Activated CD4-positive, alpha-beta T cell treated with anti-CD3 and anti-CD28 coated beads for 48 hours (primary cell): Measurements from ENCODE around the gene PCBP3.
"Not testable (repeated sequence)": the region's sequence is repeated elsewhere in the genome, so short reads cannot be mapped to it uniquely, and the experiment has no call there.

Source experiments
- DNase-seq: peaks from one replicate; pipeline ENCODE4 v3.0.0-alpha.2; 2020

PCBP3 gene

DNA sequence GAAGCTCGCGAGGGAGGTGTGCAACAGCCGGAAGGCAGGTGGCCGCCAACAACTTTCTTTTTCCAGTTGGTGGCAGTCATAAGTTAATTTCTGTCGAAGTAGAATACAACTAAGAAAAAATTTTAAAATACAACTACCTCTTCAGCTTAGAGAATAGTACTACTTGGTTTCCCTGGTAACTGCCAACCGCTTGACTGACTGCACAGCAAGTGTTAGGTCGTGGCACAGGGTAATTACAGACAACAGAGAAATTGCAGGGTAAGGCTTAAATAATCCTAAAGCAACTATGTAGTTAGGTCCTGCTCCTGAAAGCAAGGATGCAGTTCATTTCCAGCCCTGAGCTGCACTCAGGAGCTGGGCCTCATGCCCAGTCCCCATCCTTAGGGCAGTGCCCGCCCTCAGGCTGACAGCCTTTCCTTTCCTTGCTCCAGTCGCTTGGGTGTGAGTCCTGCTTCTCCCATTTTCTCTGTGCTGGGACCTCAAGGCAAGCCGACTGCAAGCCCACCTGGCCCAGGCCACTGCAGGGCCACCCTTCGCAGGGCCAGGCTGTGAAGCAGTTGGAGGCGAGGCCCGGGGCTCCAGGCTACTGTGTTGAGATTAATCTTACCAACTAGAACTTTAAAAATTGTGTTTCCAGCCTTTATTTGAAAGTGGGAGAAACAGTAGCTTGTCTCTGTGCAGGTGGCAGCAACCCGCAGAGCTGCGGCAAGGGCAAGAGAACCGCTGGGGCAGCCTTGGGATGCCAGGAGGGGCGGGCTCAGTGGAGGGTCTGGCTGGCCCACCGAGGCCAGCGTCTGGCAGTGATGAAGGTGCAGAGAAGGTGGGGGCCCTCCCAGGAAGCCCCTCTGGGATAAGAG is 148.3 kb downstream of the PCBP3 start:
- DNase-seq: no peak

DNA sequence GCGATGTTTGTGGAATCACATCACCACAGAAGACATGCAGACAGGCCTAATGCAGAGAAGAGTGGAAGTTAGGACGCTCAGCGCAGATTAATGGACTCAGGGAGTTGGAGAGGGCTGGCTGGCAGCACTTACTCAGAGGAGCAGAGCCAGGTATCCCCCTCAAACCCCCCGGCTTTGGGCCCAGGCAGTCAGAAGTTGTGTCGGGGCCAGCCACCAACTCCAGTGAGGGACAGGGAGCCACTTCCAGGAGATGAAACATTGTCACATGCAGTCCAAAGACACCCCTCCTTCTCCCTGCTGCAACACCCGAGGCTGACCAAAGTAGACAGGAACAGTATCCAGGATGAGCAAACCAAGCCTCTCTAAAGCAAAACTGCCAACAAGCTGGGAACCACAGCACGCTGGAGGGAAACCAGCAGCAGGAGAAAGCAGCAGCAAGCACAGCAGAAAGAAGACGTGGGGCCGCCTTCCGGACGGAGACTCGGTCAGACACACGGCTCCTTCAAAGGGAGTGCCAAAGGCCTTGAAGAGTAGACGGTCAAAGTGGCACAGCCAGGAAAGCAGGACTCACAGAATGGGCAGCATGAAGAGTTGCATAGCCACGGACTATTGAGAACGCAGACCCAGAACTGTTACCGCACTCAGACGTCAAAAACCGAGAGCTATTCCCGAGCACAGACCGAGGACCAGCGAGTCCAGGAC is 149.3 kb downstream of the PCBP3 start:
- DNase-seq: no peak

DNA sequence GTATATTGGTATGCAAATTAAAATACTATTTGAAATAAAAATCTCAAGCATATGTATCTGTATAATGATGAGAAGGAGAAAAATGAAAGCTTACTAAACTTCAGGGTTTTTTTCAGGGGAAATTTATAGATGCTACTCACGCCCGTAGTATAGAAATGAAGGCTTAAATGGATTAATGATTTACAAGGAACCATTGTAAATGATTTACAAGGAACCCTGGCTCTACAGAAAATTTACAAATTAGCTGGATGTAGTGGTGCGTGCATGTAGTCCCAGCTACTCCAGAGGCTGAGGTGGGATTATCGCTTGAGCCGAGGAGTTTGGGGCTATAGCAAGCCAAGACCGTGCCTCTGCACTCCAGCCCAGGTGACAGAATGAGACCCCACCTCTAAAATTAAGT is 150.5 kb downstream of the PCBP3 start:
- DNase-seq: no peak

DNA sequence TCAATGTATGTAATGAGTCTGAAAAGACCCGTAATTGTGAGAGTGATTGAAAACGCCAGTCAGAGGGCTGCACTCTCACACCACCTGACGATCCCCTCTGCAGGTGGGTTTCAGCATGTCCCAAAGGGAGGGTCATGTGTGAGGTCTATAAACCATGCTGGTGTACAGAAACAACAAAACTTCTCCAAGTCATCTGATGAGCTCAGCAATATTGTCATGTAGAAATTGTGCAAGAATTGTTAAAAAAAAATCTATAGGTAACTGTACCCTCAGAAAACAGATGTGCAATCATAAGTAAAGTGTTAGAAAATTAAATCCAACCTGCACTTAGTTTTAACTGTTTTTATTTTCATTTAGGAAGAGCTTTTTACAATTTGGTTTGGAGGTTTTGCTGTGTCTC is 152.5 kb downstream of the PCBP3 start:
- DNase-seq: no peak

DNA sequence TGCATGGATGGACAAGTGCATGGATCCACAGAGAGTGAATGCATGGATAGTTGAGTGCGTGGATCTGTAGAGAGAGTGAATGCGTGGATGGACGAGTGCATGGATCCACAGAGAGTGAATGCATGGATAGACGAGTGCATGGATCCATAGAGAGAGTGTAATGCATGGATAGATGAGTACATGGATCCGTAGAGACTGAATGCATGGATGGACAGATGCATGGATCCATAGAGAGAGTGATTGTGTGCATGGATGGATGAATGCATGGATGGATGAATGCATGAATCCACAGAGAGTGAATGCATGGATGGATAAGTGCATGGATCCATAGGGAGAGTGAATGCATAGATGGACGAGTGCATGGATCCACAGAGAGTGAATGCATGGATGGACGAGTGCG is 153.8 kb downstream of the PCBP3 start:
- no peak for DNase-seq

DNA sequence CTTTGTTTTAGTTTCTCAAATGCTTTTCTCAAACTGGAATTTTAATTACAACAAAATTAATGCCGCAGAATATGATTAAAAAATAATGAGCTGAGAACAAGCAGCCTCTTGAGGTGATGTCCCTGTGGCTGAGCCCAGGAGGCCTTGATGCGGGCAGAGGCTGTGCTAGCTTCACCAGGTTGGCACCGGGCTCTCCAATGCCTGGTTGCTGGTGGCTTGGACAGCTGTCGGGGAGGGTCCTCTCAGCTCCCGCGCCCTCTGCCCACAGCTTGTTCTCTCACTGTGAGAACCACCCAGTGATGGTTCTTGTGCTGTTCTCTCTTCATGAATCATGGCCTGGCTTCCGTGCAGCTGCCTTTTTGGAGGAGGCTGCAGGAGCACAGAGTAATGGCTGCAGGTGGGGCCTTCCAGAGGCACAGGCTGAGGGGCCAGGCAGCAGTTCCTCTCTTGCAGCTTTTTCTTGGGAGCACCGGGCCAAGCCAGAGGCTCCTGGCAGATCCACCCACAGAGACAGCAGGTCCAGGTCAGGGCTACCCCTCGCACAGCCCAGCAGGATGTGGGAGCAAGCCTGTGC is 156.3 kb downstream of the PCBP3 start:
- no peak for DNase-seq

DNA sequence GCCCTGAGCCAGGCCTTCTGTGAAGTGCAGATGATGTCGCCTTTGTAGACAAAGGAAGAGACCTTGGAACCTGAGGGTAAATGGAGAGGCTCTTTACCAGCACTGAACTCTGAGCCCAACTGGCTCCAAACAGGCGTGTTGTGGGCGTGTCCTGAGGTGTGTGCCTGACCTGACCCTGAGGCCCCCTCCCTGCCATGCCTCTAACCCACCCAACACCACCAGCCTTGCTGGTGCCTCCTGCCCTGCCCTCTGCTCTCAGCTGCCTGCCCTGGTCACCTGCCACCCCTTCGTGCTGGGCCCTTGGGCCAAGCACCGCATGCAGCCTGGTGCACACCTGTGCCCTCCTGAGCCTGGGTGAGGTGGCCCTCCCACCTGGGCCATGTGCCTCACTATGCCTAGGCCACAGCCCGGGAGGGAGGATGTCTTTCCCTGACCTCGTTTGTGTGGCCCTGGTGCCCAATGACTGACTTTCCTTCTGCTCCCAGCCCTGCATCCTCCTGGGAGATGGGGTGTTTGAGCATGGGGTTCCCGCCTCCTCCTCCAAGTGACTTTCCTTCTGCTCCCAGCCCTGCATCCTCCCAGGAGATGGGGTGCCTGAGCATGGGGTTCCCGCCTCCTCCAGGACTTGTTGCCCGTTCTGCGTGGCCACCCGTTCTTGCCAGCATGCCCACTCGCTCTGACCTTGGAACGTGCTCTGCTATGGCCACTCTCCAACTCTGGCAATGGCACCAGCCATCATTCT is 157.0 kb downstream of the PCBP3 start:
- DNase-seq: no peak

DNA sequence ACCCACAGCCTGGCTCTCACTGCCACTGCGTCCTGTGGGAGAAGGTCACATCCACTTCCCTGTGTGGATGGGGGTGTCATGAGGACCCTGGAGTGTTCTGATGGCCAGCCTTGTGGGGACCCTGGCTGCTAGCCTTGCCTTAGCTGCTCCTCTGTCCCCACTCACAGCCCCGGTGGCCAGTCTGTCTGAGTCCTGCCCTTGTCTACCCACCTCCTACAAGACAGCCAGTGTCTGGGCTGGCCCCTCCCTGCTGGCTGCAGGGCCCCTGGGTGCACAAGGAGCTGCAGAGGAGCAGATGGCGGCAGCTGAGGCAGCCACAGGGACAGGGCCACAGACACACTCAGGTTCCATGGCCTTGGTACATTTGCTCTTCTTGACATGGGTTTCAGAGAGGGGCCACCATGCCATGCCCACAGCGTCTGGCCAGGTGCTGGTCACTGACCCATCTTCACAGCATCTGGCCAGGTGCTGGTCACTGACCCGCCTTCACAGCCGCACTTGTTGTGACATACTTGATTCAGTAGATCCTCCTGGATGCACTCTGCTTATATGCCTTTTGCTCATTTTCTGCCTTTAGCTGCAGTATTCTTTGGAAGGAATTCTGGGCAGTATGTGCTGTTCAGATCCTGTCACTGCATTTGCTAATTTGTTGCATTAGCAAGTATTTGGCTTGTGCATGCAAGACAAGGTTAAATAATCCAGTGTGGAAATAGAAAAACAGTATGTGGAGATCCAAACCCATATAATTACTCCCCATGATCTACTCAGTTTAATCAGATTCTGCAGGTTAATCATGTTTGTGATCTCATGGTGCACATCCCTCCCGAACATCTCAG is 157.8 kb downstream of the PCBP3 start:
- no peak for DNase-seq

DNA sequence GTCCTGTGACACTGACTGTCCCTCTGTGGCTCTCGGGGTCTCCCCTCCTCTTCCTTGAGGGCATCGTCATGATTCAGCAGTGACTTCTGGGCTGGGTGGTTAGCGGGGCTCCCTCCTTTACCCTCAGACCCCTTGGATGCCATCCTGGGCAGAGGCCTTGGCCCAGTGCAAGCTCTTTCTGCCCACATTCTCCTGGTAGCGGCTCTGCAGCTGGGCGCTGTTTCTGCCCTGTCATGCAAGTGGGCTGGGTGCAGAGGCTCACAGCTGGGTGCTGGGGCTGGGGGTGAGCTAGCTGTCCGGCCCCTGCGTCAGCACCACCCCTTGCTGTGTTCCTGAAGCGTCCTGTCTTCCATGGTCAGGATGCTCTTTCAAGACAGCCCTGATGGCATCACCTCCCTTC is 158.5 kb downstream of the PCBP3 start:
- no peak for DNase-seq

DNA sequence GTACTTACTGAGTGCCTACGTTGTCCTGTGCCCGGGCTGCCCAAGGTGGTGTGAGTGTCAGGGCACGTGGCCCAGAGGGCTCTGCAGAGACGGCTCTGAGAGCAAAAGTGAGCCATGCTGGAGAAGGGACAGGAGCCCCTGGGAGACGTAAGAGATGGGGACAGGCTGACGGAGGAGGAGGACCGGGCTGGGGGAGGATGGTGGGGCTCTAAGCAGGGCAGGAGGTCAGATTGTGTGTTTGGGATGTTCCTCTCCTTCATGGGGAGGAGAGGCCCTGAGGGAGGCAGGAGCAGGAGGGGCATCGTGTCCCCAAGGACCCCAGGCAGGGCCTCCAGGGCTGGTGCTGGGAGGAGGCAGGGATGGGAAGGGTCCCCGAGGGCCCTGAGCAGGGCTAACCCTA is 158.9 kb downstream of the PCBP3 start:
- no peak for DNase-seq

DNA sequence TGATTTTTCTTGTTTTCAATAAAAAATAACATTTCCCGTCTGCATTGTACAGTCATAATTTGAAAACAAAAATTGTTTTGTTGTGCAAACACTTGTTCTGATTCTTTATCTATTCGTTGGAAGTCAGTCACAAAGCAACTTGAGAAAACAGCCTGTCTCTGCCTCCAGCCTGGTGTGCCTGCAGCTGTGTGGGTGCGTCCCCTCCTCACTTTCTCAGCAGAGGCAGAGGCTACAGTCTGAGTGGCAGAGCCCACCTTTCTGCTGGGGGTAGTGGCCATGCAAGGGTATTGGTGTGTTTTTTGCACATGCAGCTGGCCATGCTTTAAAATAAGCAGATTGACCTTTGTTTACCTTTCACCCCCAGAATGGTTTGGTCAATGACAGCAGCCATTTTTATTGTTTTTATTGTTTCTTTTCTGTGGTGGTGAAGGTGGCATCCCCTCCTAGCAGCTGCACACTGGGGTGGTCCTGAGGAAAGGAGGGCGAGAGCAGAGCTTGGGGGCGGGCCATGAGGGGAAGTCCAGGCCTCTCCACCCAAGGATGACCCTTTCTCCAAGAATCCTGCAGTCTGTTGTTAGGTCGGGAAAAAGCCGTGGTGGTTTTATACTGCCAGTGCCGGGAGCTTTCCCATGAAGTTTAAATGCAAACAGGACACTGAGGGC is 159.6 kb downstream of the PCBP3 start:
- DNase-seq: no peak

DNA sequence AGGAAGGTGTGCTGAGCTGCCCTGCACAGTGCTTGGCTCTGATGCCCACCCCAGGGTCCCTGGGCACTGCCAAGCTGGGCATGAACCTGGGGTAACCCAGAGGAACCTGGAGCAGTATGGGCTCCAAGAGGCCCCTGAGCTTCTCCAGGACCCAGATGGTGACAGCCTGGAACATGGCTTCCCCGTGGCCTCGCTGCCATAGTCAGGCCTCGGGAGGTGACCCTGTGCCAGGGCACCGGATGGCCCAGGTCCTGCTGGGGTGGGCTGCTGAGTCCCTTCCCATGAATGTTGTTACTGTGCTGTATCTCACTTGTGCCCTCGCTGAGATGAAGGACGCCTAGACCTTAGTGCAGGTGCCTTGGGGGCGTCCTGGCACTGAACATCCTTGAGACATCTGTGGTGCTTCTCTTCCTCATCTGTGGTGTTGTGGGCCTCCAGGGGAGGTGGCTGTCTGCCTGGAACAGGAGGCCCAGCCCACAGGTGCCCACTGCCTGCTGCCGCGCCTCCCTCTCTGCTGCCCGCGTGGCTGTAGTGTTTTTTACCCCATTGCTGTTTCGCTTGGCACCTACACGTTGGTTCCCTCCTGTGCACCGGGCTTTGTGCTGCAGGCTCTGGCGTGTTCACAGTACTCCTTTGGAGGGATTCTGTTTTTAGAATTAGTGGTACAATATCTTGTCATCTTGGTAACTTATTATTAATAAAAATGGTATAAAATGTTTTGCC is 160.3 kb downstream of the PCBP3 start:
- no peak for DNase-seq

DNA sequence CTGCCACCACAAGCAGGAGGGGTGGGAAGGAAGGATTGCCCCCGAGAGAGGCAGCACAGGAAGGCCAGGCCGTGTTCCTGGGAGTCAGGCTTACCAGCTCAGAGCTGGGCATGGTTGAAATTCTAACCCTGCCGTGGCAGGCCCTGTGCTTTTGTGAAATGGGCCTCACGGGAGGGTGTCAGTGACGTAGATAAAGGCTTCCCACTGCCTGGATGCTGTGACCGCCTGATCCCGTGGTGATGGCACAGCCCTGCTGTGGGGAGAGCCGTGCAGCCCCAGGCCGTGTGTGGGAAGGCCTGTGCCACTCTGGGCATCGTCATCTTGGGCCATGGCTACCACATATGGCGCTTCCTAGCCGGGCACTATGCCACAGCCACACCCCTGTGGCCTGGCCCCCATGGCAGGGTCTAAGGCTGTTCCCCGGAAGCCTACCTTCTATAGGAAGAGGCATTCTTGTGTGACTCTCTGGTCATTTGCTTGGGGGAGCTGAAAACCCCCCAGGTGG is 161.3 kb downstream of the PCBP3 start:
- DNase-seq: no peak

DNA sequence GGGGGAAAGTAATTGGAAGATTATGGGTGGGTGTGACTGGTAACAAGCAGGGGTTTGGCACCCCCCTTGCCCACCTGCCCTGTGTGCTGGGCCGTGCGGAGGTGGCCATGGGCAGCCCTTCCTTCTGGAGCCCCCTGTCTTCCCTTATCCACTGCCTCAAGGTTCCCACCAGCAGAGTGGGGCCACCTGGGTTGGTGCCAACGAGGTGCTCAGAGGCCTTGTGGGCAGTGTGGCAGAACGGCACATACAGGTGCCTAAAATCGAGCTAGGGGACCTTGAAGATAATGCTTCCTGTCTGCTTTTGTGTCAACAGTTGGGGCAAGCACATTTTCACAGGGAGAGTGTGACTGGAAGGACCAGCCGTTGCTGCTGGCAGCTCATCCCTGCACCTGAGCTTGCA is 161.8 kb downstream of the PCBP3 start:
- DNase-seq: no peak

DNA sequence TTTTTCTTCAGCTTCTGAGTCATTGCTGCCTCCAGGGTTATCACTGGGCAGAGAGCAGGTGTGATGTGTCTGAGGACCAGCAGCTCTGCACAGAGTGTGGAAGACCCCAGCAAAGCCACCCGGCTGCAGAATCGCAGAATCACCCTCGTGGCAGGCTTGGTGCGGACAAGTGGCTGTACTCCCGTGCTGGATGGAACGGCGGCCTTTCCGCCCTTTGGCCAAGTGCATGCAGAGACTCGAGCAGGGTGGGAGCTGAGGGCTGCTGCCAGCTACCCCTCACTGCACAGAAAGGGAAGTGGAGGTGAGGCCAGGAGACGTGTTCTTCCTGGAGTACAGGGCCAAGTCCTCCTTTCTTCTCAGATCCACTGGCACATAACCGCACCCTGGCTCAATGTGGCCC is 162.5 kb downstream of the PCBP3 start:
- no peak for DNase-seq

DNA sequence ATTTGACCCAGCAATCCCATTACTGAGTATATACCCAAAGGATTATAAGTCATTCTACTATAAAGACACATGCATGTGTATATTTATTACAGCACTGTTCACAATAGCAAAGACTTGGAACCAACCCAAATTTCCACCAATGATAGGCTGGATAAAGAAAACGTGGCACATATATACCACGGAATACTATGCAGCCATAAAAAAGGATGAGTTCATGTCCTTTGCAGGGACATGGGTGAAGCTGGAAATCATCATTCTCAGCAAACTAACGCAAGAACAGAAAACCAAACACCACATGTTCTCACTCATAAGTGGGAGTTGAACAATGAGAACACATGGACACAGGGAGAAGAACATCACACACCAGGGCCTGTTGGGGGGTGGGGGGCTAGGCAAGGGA is 165.1 kb downstream of the PCBP3 start:
- DNase-seq: not testable (repeated sequence)

DNA sequence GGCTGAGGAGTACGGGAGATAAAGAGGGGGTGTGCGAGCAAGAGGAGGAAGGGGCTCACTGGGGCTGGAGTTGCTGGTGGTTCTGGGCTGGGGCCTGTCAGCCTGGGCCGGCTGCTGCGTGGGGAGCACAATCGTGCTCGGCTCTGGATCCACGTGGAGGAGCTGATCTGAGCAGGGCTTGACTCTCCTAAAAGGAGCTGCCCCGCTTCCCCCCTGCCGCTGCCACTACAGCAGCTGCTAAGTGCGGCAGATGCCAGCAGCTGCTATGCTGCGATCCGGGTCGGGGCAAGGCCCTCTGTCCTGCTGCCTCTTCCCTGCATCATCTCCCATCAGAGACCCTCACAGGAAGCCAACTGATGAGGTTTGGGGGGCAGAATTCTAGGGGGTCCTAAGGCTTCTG is 165.9 kb downstream of the PCBP3 start:
- DNase-seq: no peak

DNA sequence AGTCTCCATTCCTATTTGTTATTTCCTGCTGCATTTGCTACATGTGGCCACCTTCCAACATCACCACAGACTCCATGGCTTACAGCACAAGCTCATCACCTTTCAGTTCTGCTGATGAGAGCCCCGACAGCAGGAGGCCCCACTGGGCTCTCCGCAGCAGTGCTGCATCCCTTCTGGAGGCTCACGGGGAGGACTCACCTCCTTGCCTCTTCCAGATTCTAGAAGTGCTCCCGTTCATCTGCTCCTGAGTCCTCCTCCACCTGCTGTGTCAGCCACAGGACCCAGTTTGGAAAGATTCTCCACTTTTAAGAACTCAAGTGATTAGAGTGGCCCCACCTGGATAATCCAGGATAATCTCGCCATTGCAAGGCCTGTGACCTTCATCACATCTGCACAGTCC is 167.6 kb downstream of the PCBP3 start:
- no peak for DNase-seq

DNA sequence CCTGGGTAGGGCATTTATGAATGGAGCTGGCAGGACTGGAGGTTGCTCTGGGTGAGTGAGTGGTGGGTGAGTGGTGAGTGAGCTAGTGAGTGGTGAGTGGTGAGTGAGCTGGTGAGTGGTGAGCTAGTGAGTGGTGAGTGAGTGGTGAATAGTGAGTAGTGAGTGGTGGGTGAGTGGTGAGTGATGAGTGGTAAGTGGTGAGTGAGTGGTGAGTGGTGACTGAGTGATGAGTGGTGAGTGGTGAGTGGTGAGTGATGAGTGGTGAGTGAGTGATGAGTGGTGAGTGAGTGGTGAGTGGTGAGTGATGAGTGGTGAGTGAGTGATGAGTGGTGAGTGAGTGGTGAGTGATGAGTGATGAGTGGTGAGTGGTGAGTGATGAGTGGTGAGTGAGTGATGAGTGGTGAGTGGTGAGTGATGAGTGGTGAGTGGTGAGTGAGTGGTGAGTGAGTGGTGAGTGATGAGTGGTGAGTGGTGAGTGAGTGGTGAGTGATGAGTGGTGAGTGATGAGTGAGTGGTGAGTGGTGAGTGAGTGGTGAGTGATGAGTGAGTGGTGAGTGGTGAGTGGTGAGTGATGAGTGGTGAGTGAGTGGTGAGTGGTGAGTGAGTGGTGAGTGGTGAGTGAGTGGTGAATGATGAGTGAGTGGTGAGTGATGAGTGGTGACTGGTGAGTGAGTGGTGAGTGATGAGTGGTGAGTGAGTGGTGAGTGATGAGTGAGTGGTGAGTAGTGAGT is 170.8 kb downstream of the PCBP3 start:
- DNase-seq: peak; percentile 52

DNA sequence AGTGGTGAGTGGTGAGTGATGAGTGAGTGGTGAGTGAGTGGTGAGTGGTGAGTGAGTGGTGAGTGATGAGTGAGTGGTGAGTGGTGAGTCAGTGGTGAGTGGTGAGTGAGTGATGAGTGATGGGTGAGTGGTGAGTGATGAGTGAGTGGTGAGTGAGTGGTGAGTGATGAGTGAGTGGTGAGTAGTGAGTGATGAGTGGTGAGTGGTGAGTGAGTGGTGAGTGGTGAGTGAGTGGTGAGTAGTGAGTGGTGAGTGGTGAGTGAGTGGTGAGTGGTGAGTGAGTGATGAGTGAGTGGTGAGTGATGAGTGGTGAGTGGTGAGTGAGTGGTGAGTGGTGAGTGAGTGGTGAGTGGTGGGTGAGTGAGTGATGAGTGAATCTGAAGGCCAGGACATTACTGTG is 172.3 kb downstream of the PCBP3 start:
- peak; percentile 26 for DNase-seq
